Esophagus muscularis mucosa (tissue), 4 donors: Measurements from ENCODE around the gene PM20D1. TPM values are rescaled to one million over a fixed set of nuclear protein-coding genes. Genes with fewer than 3 reads are reported as not detected.

Source experiments
- DNase-seq: peaks from one replicate; pipeline ENCODE4 v3.0.0-alpha.2; 2017; ENCODE audit errors: extremely low spot score
- H3K27ac ChIP-seq, 4 donors: fragments of 200-600 bp; sonication (generic); replicated peaks in 1 of 4; 1 replicate in 3 of 4; 2 replicates in 1 of 4; pipeline ENCODE4 v1.5.1; 2016 to 2019; ENCODE audit warnings: mild to moderate bottlenecking in 1 of 4
- H3K27me3 ChIP-seq, 4 donors: fragments of 200-600 bp; sonication (generic); one replicate each; pipeline versions ENCODE4 v1.5.1 to v1.6.0; 2016 to 2019
- H3K36me3 ChIP-seq, 4 donors: fragments of 200-600 bp; sonication (generic); one replicate each; pipeline ENCODE4 v1.5.1; 2016 to 2019
- H3K4me1 ChIP-seq, 4 donors: fragments of 200-600 bp; sonication (generic); one replicate each; pipeline ENCODE4 v1.5.1; 2016 to 2019
- H3K4me3 ChIP-seq, 4 donors: fragments of 200-600 bp; sonication (generic); 1 replicate in 2 of 4; 2 replicates in 2 of 4; pipeline ENCODE4 v1.5.1; 2016 to 2019; ENCODE audit warnings: mild to moderate bottlenecking in 4 of 4, moderate library complexity in 1 of 4
- H3K9me3 ChIP-seq, 4 donors: fragments of 200-600 bp; sonication (generic); 1 replicate in 3 of 4; 2 replicates in 1 of 4; pipeline ENCODE4 v1.5.1; 2016 to 2019
- EP300 ChIP-seq: sonication (generic); formaldehyde crosslinking; IDR thresholded peaks from one replicate; pipeline ENCODE4 v1.6.1; 2017; ENCODE audit warnings: antibody characterized with exemption
- POLR2A ChIP-seq: fragments of 450-650 bp; IDR thresholded peaks from one replicate; pipeline ENCODE4 v1.6.1; 2017; ENCODE audit warnings: antibody characterized with exemption, moderate library complexity, mild to moderate bottlenecking, low read depth
- POLR2AphosphoS5 ChIP-seq, 2 donors: sonication (generic); formaldehyde crosslinking; IDR thresholded peaks; one replicate each; pipeline ENCODE4 v1.6.1; 2017; ENCODE audit warnings: antibody characterized with exemption in 2 of 2
- whole genome bisulfite sequencing: methylation state at CpG from one replicate; pipeline ENCODE4 v1.1.5; 2018; 5-methylcytosine and 5-hydroxymethylcytosine counted together
- intact Hi-C: fragments of 100-400 bp; cut with DNase I; formaldehyde crosslinking; loops from one replicate; pipeline ENCODE4 v1.15.1; 2023
- total RNA-seq, 4 donors: library from RNA; depleted of rRNA; stranded (reverse); fragments of >200 nt; gene quantifications; one replicate each; pipeline versions ENCODE4 v1.1.0 to v1.2.1, GENCODE V29; 2016
- TF ChIP-seq, protein P1 (sequence below), 3 experiments: fragments of 200-600 bp in 2 of 3; fragments of 450-650 bp in 1 of 3; sonication (generic) in 2 of 3; IDR thresholded peaks; one replicate each; pipeline ENCODE4 v1.5.1; 2017 to 2019; ENCODE audit warnings: antibody characterized with exemption in 3 of 3, mild to moderate bottlenecking in 2 of 3, moderate library complexity in 1 of 3

Gene PM20D1
- total RNA-seq, 4 donors from 2014 or later, result 0.29 to 2.5 TPM; not detected in 2

DNA sequence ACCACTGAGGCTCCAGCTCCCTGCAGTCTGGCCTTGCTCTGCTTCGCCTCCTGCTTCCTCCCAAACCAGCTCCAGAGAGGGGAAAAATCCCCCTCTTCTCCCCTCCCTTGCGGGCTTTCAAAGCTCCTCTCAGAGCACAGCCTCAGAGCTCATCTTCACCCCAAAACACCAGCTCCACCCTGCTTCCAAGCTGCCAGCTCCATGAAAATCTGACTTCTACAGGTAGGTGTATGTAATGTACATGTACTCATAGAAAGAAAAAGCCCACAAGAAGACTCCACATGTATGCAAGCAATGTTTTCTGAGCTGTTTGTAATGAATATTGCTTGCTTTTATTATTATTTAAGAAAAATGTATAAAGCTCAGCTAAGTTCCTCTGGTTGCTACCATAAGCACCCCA lies 45.3 kb downstream of the PM20D1 start:
- TF ChIP-seq POLR2AphosphoS5 (IDR thresholded peaks at IDR 0.05), result no peak
- TF ChIP-seq EP300, result no peak
- TF ChIP-seq POLR2A, result no peak
- WGBS, result 100% methylated on average over 1 of the region's 2 CpGs
- Histone ChIP-seq H3K27me3 (no peaks in the 10 kb centered on the region), H3K36me3 (peaks cover 0 to 42% (median 19%) of the 10 kb centered on the region in 4 donors), H3K27ac (no peak overlapping the region), H3K4me3 (no peak overlapping the region), H3K4me1 (peaks cover 65 to 77% (median 71%) of the 10 kb centered on the region in 4 donors), H3K9me3 (no peaks in the 10 kb centered on the region)
- intact Hi-C loops, result no loop called here
- DNase-seq, result no peak

DNA sequence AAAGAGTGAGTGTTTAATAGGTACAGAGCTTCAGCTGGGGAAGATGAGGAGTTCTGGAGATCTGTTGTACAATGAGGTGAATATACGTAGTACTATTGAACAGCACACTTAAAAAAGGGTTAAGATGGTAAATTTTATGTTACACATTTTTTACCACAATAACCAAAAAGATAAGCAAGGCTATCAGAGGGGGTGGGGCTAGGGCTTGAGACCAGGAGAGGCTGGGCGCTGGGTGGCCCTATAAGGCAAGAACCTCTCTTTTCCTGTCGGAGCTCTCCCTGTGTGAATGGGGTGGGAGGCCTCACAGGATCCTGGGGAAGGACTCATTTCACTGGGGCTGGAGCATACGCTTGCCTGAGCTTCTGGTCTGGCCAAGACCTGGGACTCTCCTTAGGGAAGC lies 45.9 kb downstream of the PM20D1 start:
- Histone ChIP-seq H3K27ac (no peak overlapping the region), H3K9me3 (no peaks in the 10 kb centered on the region), H3K4me1 (peaks cover 58 to 71% (median 65%) of the 10 kb centered on the region in 4 donors), H3K27me3 (no peaks in the 10 kb centered on the region), H3K36me3 (peaks cover 5 to 44% (median 24%) of the 10 kb centered on the region in 4 donors), H3K4me3 (no peak overlapping the region)
- DNase-seq, result no peak
- 80% methylated on average over 3 of the region's 4 CpGs for WGBS
- TF ChIP-seq POLR2AphosphoS5 (IDR thresholded peaks at IDR 0.05) (no peak), EP300 (no peak), POLR2A (no peak)
- TF ChIP-seq, protein P1, sequence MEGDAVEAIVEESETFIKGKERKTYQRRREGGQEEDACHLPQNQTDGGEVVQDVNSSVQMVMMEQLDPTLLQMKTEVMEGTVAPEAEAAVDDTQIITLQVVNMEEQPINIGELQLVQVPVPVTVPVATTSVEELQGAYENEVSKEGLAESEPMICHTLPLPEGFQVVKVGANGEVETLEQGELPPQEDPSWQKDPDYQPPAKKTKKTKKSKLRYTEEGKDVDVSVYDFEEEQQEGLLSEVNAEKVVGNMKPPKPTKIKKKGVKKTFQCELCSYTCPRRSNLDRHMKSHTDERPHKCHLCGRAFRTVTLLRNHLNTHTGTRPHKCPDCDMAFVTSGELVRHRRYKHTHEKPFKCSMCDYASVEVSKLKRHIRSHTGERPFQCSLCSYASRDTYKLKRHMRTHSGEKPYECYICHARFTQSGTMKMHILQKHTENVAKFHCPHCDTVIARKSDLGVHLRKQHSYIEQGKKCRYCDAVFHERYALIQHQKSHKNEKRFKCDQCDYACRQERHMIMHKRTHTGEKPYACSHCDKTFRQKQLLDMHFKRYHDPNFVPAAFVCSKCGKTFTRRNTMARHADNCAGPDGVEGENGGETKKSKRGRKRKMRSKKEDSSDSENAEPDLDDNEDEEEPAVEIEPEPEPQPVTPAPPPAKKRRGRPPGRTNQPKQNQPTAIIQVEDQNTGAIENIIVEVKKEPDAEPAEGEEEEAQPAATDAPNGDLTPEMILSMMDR (IDR thresholded peaks at IDR 0.05), result no peak
- intact Hi-C loops, result no loop called here

DNA sequence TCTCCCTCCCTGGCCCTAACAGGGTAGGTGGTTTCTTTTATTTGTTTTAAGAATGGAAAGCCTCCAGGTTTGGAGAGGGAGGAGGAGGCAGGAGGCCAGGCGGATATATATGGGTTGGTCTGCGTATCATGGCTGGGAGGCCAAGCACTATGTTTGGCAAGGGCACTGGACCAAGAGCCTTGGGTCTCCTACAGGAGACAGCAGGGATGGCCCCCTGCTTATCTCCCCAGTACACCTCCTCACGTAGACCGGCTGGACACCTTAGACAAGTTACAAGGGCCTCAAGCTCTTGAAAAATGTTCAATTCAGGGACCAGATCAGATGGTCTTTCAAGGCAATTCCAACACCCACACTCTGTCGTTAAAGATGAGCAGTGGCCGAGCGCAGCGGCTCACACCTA lies 47.9 kb downstream of the PM20D1 start:
- Histone ChIP-seq H3K27ac (peak overlapping the region in 1 of 4 donors; percentile 34), H3K4me1 (peaks cover 42 to 57% (median 49%) of the 10 kb centered on the region in 4 donors), H3K36me3 (peaks cover 14 to 58% (median 40%) of the 10 kb centered on the region in 4 donors), H3K4me3 (no peak overlapping the region), H3K27me3 (no peaks in the 10 kb centered on the region), H3K9me3 (no peaks in the 10 kb centered on the region)
- WGBS, result 74% methylated on average over 6 of the region's 8 CpGs
- intact Hi-C loops, result no loop called here
- DNase-seq, result no peak
- TF ChIP-seq EP300 (no peak), POLR2A (no peak), POLR2AphosphoS5 (IDR thresholded peaks at IDR 0.05) (no peak)
- TF ChIP-seq, protein P1 (IDR thresholded peaks at IDR 0.05), result no peak

DNA sequence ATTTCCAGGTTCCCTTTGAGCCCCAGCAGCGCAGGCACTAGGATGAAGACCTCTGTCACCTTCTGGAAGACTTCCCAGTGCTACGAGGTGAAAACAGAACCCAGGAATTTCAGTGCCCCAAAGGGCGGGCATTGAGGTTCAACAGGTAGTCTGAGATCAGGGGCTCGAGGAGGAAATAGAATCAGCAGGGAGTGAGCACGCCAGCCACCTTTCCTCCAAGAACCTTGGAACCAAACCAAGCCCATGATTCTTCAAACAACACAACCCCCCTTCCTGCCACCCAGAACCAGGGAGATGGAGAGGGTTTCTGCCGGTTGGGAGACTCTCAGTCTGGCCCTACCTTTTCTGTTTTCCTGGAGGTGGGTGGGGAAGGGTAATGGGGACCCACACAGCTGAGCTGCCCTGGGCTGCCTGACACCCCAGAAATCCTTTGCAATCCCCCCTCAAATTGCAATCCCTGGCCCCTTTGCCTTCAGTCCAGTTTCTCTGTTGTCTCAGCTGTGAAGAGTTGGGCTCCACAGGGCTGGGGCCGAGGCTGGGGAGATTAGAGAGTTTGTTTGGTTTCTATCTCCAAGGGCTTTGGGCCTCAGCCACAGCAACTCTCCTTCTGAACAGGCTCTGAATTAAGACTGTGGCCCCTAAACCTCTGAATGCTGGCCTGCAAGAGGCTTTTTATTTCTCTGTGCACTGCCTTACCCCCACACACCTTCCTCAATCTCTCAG lies 48.8 kb downstream of the PM20D1 start:
- 58% methylated on average over 7 of the region's 7 CpGs for whole genome bisulfite sequencing
- TF ChIP-seq POLR2AphosphoS5 (IDR thresholded peaks at IDR 0.05) (no peak), EP300 (no peak), POLR2A (no peak)
- TF ChIP-seq, protein P1 (IDR thresholded peaks at IDR 0.05), result no peak
- Histone ChIP-seq H3K4me3 (no peak overlapping the region), H3K27ac (peak overlapping the region in 1 of 4 donors; percentile 34), H3K36me3 (peaks cover 23 to 65% (median 48%) of the 10 kb centered on the region in 4 donors), H3K4me1 (peaks cover 33 to 48% (median 42%) of the 10 kb centered on the region in 4 donors), H3K9me3 (no peaks in the 10 kb centered on the region), H3K27me3 (no peaks in the 10 kb centered on the region)
- intact Hi-C loops, result no loop called here
- DNase-seq, result no peak

GRCh38 chr1:205800427-205800826 lies 49.5 kb downstream of the PM20D1 start:
- peaks cover 26 to 40% (median 35%) of the 10 kb centered on the region in 4 donors for H3K4me1 ChIP-seq
- peaks cover 26 to 68% (median 54%) of the 10 kb centered on the region in 4 donors for H3K36me3 ChIP-seq
- TF ChIP-seq, protein P1 (IDR thresholded peaks at IDR 0.05), result no peak
- TF ChIP-seq POLR2AphosphoS5 (IDR thresholded peaks at IDR 0.05), result no peak
- no peak for TF ChIP-seq POLR2A
- no peak for TF ChIP-seq EP300
- 76% methylated on average over 7 of the region's 7 CpGs for WGBS
- no peak overlapping the region for H3K27ac ChIP-seq
- H3K27me3 ChIP-seq, result no peaks in the 10 kb centered on the region
- no peak overlapping the region for H3K4me3 ChIP-seq
- intact Hi-C loops, result no loop called here
- DNase-seq, result no peak
- no peaks in the 10 kb centered on the region for H3K9me3 ChIP-seq
